Keratinocyte (primary cell): Measurements from ENCODE around the gene SASH1. TPM values are rescaled to one million over a fixed set of nuclear protein-coding genes. Genes with fewer than 3 reads are reported as not detected.

Source experiments
- DNase-seq: peaks from one replicate; pipeline ENCODE4 v3.0.0-alpha.2; 2011; ENCODE audit warnings: low read depth, missing footprints, low spot score
- FAIRE-seq: peaks from 2 replicates; lab custom pipeline; 2011; peaks lifted over from hg19 to GRCh38; lab: Jason Lieb, UNC
- H2AFZ ChIP-seq: 2 replicates; pipeline ENCODE4 v1.6.0; 2012; ENCODE audit warnings: low read length, control low read depth, inconsistent platforms; ENCODE audit not compliant: control insufficient read depth
- H3K27ac ChIP-seq: 2 replicates; pipeline ENCODE4 v1.5.1; 2011; ENCODE audit warnings: low read length; ENCODE audit not compliant: control insufficient read depth, insufficient read depth
- H3K27me3 ChIP-seq: 3 replicates; pipeline ENCODE4 v1.6.0; 2011; ENCODE audit warnings: low read length; ENCODE audit not compliant: control insufficient read depth, insufficient read depth; ENCODE audit errors: extremely low read depth
- H3K36me3 ChIP-seq, 2 experiments: 2 replicates in 1 of 2; 3 replicates in 1 of 2; pipeline ENCODE4 v1.5.1; 2011; ENCODE audit warnings: low read length in 2 of 2, mild to moderate bottlenecking in 1 of 2; ENCODE audit not compliant: control insufficient read depth in 2 of 2, insufficient read depth in 2 of 2; ENCODE audit errors: extremely low read depth in 1 of 2
- H3K4me1 ChIP-seq: 3 replicates; pipeline ENCODE4 v1.5.1; 2011; ENCODE audit warnings: low read length; ENCODE audit not compliant: control insufficient read depth, insufficient read depth; ENCODE audit errors: extremely low read depth
- H3K4me2 ChIP-seq: 3 replicates; pipeline ENCODE4 v1.6.0; 2011; ENCODE audit warnings: low read depth, low read length; ENCODE audit not compliant: control insufficient read depth, insufficient read depth; ENCODE audit errors: extremely low read depth
- H3K4me3 ChIP-seq, 3 experiments: fragments of 200-600 bp in 1 of 3; sonication (generic) in 1 of 3; 2 replicates in 2 of 3; 3 replicates in 1 of 3; pipeline ENCODE4 v1.5.1; 2011 to 2016; ENCODE audit warnings: low read length in 3 of 3, mild to moderate bottlenecking in 3 of 3, control low read depth in 2 of 3, inconsistent platforms in 1 of 3, low read depth in 1 of 3, mixed read lengths in 1 of 3, mixed run types in 1 of 3, moderate library complexity in 1 of 3; ENCODE audit not compliant: control insufficient read depth in 2 of 3, insufficient read depth in 2 of 3; ENCODE audit errors: extremely low read depth in 1 of 3
- H3K79me2 ChIP-seq: 2 replicates; pipeline ENCODE4 v1.6.0; 2012; ENCODE audit warnings: low read length; ENCODE audit not compliant: control insufficient read depth, insufficient read depth
- H3K9ac ChIP-seq: 3 replicates; pipeline ENCODE4 v1.6.0; 2011; ENCODE audit warnings: low read length; ENCODE audit not compliant: control insufficient read depth, insufficient read depth; ENCODE audit errors: extremely low read depth
- H3K9me1 ChIP-seq: 3 replicates; pipeline ENCODE4 v1.6.0; 2011; ENCODE audit warnings: low read length; ENCODE audit not compliant: control insufficient read depth, insufficient read depth; ENCODE audit errors: extremely low read depth
- H3K9me3 ChIP-seq: 2 replicates; pipeline ENCODE4 v1.5.1; 2012; ENCODE audit warnings: low read depth, low read length; ENCODE audit not compliant: control insufficient read depth
- H4K20me1 ChIP-seq: 3 replicates; pipeline ENCODE4 v1.6.0; 2011; ENCODE audit warnings: low read length; ENCODE audit not compliant: control insufficient read depth, insufficient read depth; ENCODE audit errors: extremely low read depth
- CTCF ChIP-seq, 3 experiments: IDR thresholded peaks in 1 of 3; conservative IDR thresholded peaks in 1 of 3; optimal IDR thresholded peaks in 1 of 3; 2 replicates in 2 of 3; 3 replicates in 1 of 3; pipeline versions ENCODE3 to v1.5.1; 2011; ENCODE audit warnings: low read length in 3 of 3, mild to moderate bottlenecking in 3 of 3, moderate library complexity in 2 of 3, control low read depth in 1 of 3, inconsistent platforms in 1 of 3; ENCODE audit not compliant: insufficient read depth in 2 of 3; ENCODE audit errors: extremely low read depth in 1 of 3
- EZH2 ChIP-seq: IDR thresholded peaks from one replicate; pipeline ENCODE4 v1.6.1; 2012; ENCODE audit warnings: inconsistent platforms, mild to moderate bottlenecking, low read length, moderate library complexity
- dilution Hi-C: fragments of 300-500 bp; cut with MboI; formaldehyde crosslinking; loops from one replicate; pipeline ENCODE4 v1.7.0; 2020; ENCODE audit warnings: low sequenced_read_pairs; ENCODE audit not compliant: extremely low pct_ligation_motif_present
- polyA plus RNA-seq, 5 experiments: library from polyadenylated mRNA; depleted of rRNA in 3 of 5; stranded (reverse) in 3 of 5; stranded (forward) in 1 of 5; unstranded in 1 of 5; fragments of >200 nt; gene quantifications; 1 replicate in 1 of 5; 2 replicates in 3 of 5; 3 replicates in 1 of 5; pipeline versions ENCODE4 v1.2.1 to v1.2.3, GENCODE V29; 2011 to 2012; ENCODE audit warnings: missing spikeins in 2 of 5, low read depth in 1 of 5, low replicate concordance in 1 of 5

SASH1 gene
- polyA plus RNA-seq, 1 donor (not counting 4 experiments of a cell fraction or from before 2014, with no cell fraction given) = 4.4 TPM

DNA sequence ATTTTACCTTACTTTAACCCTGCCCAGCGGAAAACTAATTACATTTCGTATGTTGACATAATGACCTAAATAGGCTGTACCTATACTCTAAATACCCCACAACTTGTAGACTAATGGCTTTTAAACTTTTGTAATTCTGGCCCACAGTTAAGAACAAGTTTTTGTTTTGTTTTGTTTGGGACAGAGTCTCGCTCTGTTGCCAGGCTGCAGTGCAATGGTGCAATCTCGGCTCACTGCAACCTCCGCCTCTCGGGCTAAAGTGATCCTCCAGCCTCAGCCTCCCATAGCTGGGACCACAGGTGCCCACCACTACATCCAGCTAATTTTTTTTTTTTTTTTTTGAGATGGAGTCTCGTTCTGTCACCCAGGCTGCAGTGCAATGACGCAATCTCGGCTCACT lies 5.7 kb upstream of the SASH1 start:
- no peak for FAIRE-seq
- no peaks in the 10 kb centered on the region for H3K36me3 ChIP-seq
- dilution Hi-C loops = no loop called here

GRCh38 chr6:148339766-148340165 lies 2.9 kb upstream of the SASH1 start:
- Histone ChIP-seq H3K9ac (no peak overlapping the region), H3K4me1 (peaks cover 29% of the 10 kb centered on the region), H3K36me3 (no peaks in the 10 kb centered on the region), H4K20me1 (no peaks in the 10 kb centered on the region), H2AFZ (no peak overlapping the region), H3K4me3 (no peak overlapping the region), H3K4me2 (no peak overlapping the region), H3K9me1 (no peaks in the 10 kb centered on the region), H3K27ac (no peak overlapping the region), H3K27me3 (no peaks in the 10 kb centered on the region), H3K9me3 (no peaks in the 10 kb centered on the region), H3K79me2 (no peaks in the 10 kb centered on the region)
- dilution Hi-C loops = no loop called here
- TF ChIP-seq CTCF (optimal IDR thresholded peaks at IDR 0.05 in 1 of 3, IDR thresholded peaks at IDR 0.05 in 1 of 3, conservative IDR thresholded peaks at IDR 0.05 in 1 of 3; ENCODE audit: extremely low read depth in 1 of 3, insufficient read depth in 2 of 3, low read length in 3 of 3) (no peak), EZH2 (no peak)
- FAIRE-seq = no peak
- no peak for DNase-seq

More for the DNA sequence above, 5.7 kb upstream of the SASH1 start:
- TF ChIP-seq CTCF (optimal IDR thresholded peaks at IDR 0.05 in 1 of 3, IDR thresholded peaks at IDR 0.05 in 1 of 3, conservative IDR thresholded peaks at IDR 0.05 in 1 of 3; ENCODE audit: extremely low read depth in 1 of 3, insufficient read depth in 2 of 3, low read length in 3 of 3) = no peak
- no peaks in the 10 kb centered on the region for H4K20me1 ChIP-seq
- DNase-seq = no peak
- no peaks in the 10 kb centered on the region for H3K9me1 ChIP-seq
- no peak overlapping the region for H3K9ac ChIP-seq
- H3K4me2 ChIP-seq = no peak overlapping the region
- no peaks in the 10 kb centered on the region for H3K27me3 ChIP-seq
- peaks cover 15% of the 10 kb centered on the region for H3K4me1 ChIP-seq
- no peaks in the 10 kb centered on the region for H3K9me3 ChIP-seq
- H3K4me3 ChIP-seq = no peak overlapping the region
- no peak overlapping the region for H3K27ac ChIP-seq
- no peaks in the 10 kb centered on the region for H3K79me2 ChIP-seq
- H2AFZ ChIP-seq = no peak overlapping the region
